Choroid plexus epithelial cell (primary cell): ENCODE measurements around the gene IFFO2.

Source experiments
- DNase-seq: peaks from one replicate; pipeline ENCODE4 v3.0.0-alpha.2; 2010; ENCODE audit warnings: low read depth
- H3K4me3 ChIP-seq: 2 replicates; pipeline ENCODE4 v1.5.1; 2011; ENCODE audit warnings: low read depth, mild to moderate bottlenecking, control low read depth, low read length, moderate library complexity
- CTCF ChIP-seq: conservative IDR thresholded peaks from 2 replicates; pipeline ENCODE4 v1.5.1; 2011; ENCODE audit warnings: low read depth, mild to moderate bottlenecking, control low read depth, inconsistent platforms, low read length, moderate library complexity

Gene IFFO2

GRCh38 chr1:18912550-18912949 is 43.9 kb downstream of the IFFO2 start:
- no peak for DNase-seq
- no peak for TF ChIP-seq CTCF
- no peak overlapping the region for H3K4me3 ChIP-seq

GRCh38 chr1:18908911-18909771 is 47.3 kb downstream of the IFFO2 start:
- TF ChIP-seq CTCF: no peak
- DNase-seq: no peak
- no peak overlapping the region for H3K4me3 ChIP-seq

- no peak overlapping the region for H3K4me3 ChIP-seq
- TF ChIP-seq CTCF: no peak
- no peak for DNase-seq
Measured at GRCh38 chr1:18907917-18908845, 48.3 kb downstream of the IFFO2 start.

GRCh38 chr1:18907021-18907916 is 49.2 kb downstream of the IFFO2 start:
- TF ChIP-seq CTCF: peak; percentile 80
- DNase-seq: peak; percentile 71

GRCh38 chr1:18903291-18903756 is 53.2 kb downstream of the IFFO2 start:
- H3K4me3 ChIP-seq: peak overlapping the region; percentile 80
- DNase-seq: no peak
- TF ChIP-seq CTCF: no peak

More at GRCh38 chr1:18907021-18907916, 49.2 kb downstream of the IFFO2 start:
- no peak overlapping the region for H3K4me3 ChIP-seq
